ENCODE results near the gene CLASRP.

CLASRP gene

GRCh38 chr19:45087531-45087930 is 48.7 kb downstream of the CLASRP start:
- DNase-seq, result peak; percentile 27

- DNase-seq, result no peak
These were observed 51.2 kb downstream of the CLASRP start for GRCh38 chr19:45090034-45090433.

- DNase-seq, result no peak
These were observed 51.8 kb downstream of the CLASRP start for GRCh38 chr19:45090606-45091005.

GRCh38 chr19:45091031-45091923 is 52.4 kb downstream of the CLASRP start:
- peak; percentile 91 for DNase-seq

- peak; percentile 92 for DNase-seq
These were observed 54.2 kb downstream of the CLASRP start, which contains the start of gene PPP1R37 for GRCh38 chr19:45092747-45093678. PPP1R37 (plus strand) TSS chr19:45093179; CDS start chr19:45093326, 147 bp downstream.

- DNase-seq, result no peak
These were observed 55.3 kb downstream of the CLASRP start for GRCh38 chr19:45094137-45094536.

GRCh38 chr19:45094707-45095106 is 55.9 kb downstream of the CLASRP start:
- DNase-seq, result no peak

GRCh38 chr19:45095496-45096413 is 56.9 kb downstream of the CLASRP start:
- DNase-seq, result no peak

- no peak for DNase-seq
These were observed 57.9 kb downstream of the CLASRP start for GRCh38 chr19:45096700-45097099.

GRCh38 chr19:45097450-45097775 is 58.6 kb downstream of the CLASRP start:
- DNase-seq, result no peak

GRCh38 chr19:45097776-45098520 is 59.1 kb downstream of the CLASRP start:
- DNase-seq, result no peak

GRCh38 chr19:45098521-45099466 is 59.9 kb downstream of the CLASRP start:
- no peak for DNase-seq

- DNase-seq, result no peak
These were observed 60.8 kb downstream of the CLASRP start for GRCh38 chr19:45099467-45100191.

- DNase-seq, result no peak
These were observed 61.4 kb downstream of the CLASRP start for GRCh38 chr19:45100201-45100600.

- DNase-seq, result no peak
These were observed 62.0 kb downstream of the CLASRP start for GRCh38 chr19:45100846-45101252.

- DNase-seq, result no peak
These were observed 63.0 kb downstream of the CLASRP start for GRCh38 chr19:45101806-45102205.

GRCh38 chr19:45102481-45102880 is 63.6 kb downstream of the CLASRP start:
- no peak for DNase-seq

- peak; percentile 39 for DNase-seq
These were observed 64.3 kb downstream of the CLASRP start for GRCh38 chr19:45103156-45103507.

GRCh38 chr19:45103508-45104319 is 64.9 kb downstream of the CLASRP start:
- no peak for DNase-seq
